Endothelial cell of umbilical vein (primary cell): ENCODE results near the gene ANKIB1. TPM values are rescaled to one million over a fixed set of nuclear protein-coding genes. Genes with fewer than 3 reads are reported as not detected.
"Not testable (repeated sequence)": the region's sequence is repeated elsewhere in the genome, so short reads cannot be mapped to it uniquely, and the experiment has no call there.

Experiments
- BruUV-seq: library from RNA; stranded (reverse); fragments of 400-500 nt; replicated peaks from 2 replicates; lab custom pipeline; 2021; lab: Mats Ljungman, UMichigan
- CTCF ChIA-PET: fragments of 300-600, 350-600 bp; sonication (Branson Sonifier 250); formaldehyde crosslinking; loops from one replicate; lab custom pipeline; 2021; ENCODE audit warnings: antibody characterized with exemption, inconsistent platforms; lab: Charles Lee
- POLR2A ChIA-PET: fragments of 300-600, 350-600 bp; sonication (Branson Sonifier 250); formaldehyde crosslinking; loops from one replicate; lab custom pipeline; 2021; ENCODE audit warnings: antibody characterized with exemption, inconsistent platforms; lab: Charles Lee
- DNase-seq: peaks from one replicate; pipeline ENCODE4 v3.0.0-alpha.2; 2011; ENCODE audit warnings: low read depth, low spot score
- FAIRE-seq: peaks from 2 replicates; lab custom pipeline; 2011; peaks lifted over from hg19 to GRCh38; lab: Jason Lieb, UNC
- H2AFZ ChIP-seq: 2 replicates; pipeline ENCODE4 v1.6.0; 2012; ENCODE audit warnings: low read depth, low read length, control low read depth, inconsistent platforms
- H3K27ac ChIP-seq: 2 replicates; pipeline ENCODE4 v1.5.1; 2011; ENCODE audit warnings: low read depth, mild to moderate bottlenecking, control low read depth, low read length, moderate library complexity; ENCODE audit not compliant: insufficient read depth
- H3K27me3 ChIP-seq, 2 experiments: 2 replicates each; pipeline versions ENCODE4 v1.6.0 to v1.6.1; 2011; ENCODE audit warnings: low read length in 2 of 2, mixed read lengths in 1 of 2; ENCODE audit not compliant: control insufficient read depth in 2 of 2, insufficient read depth in 2 of 2
- H3K36me3 ChIP-seq, 2 experiments: 2 replicates in 1 of 2; 3 replicates in 1 of 2; pipeline ENCODE4 v1.5.1; 2011; ENCODE audit warnings: low read length in 2 of 2, mild to moderate bottlenecking in 1 of 2, moderate library complexity in 1 of 2; ENCODE audit not compliant: control insufficient read depth in 2 of 2, insufficient read depth in 2 of 2; ENCODE audit errors: extremely low read depth in 1 of 2
- H3K4me1 ChIP-seq: 3 replicates; pipeline ENCODE4 v1.5.1; 2011; ENCODE audit warnings: mild to moderate bottlenecking, low read length; ENCODE audit not compliant: control insufficient read depth, insufficient read depth; ENCODE audit errors: extremely low read depth
- H3K4me2 ChIP-seq: 2 replicates; pipeline ENCODE4 v1.6.1; 2011; ENCODE audit warnings: low read length, control low read depth, mixed read lengths; ENCODE audit not compliant: insufficient read depth
- H3K4me3 ChIP-seq, 3 experiments: fragments of 200-600 bp in 1 of 3; sonication (generic), shearing (Covaris generic) in 1 of 3; replicated peaks in 1 of 3; 2 replicates each; pipeline ENCODE4 v1.5.1; 2011 to 2016; ENCODE audit warnings: control low read depth in 3 of 3, low read length in 3 of 3, mild to moderate bottlenecking in 2 of 3, inconsistent platforms in 1 of 3, low read depth in 1 of 3, moderate library complexity in 1 of 3; ENCODE audit not compliant: insufficient read depth in 1 of 3
- H3K79me2 ChIP-seq: 2 replicates; pipeline ENCODE4 v1.6.0; 2012; ENCODE audit warnings: low read length, inconsistent platforms; ENCODE audit not compliant: control insufficient read depth, insufficient read depth
- H3K9ac ChIP-seq: replicated peaks from 2 replicates; pipeline ENCODE3; 2011; ENCODE audit warnings: low read length, control low read depth; ENCODE audit not compliant: insufficient read depth; ENCODE audit errors: extremely low read depth
- H3K9me1 ChIP-seq: replicated peaks from 3 replicates; pipeline ENCODE4 v1.6.0; 2011; ENCODE audit warnings: mild to moderate bottlenecking, low read length; ENCODE audit not compliant: control insufficient read depth, insufficient read depth; ENCODE audit errors: extremely low read depth
- H3K9me3 ChIP-seq: replicated peaks from 2 replicates; pipeline ENCODE4 v1.5.1; 2012; ENCODE audit warnings: low read length, inconsistent platforms; ENCODE audit not compliant: control insufficient read depth, insufficient read depth
- H4K20me1 ChIP-seq: replicated peaks from 2 replicates; pipeline ENCODE3; 2011; ENCODE audit warnings: mild to moderate bottlenecking, low read length; ENCODE audit not compliant: control insufficient read depth, insufficient read depth; ENCODE audit errors: extremely low read depth
- EZH2 ChIP-seq: IDR thresholded peaks from 2 replicates; pipeline ENCODE4 v1.6.1; 2012; ENCODE audit warnings: borderline replicate concordance, low read depth, mild to moderate bottlenecking, moderate library complexity, low read length, inconsistent platforms; ENCODE audit not compliant: severe bottlenecking
- FOS ChIP-seq: IDR thresholded peaks from 2 replicates; pipeline ENCODE4 v1.6.1; 2011; ENCODE audit warnings: mild to moderate bottlenecking, low read length, moderate library complexity, borderline replicate concordance; ENCODE audit not compliant: insufficient read depth
- GATA2 ChIP-seq: IDR thresholded peaks from 2 replicates; pipeline ENCODE4 v1.7.0; 2011; ENCODE audit warnings: low read depth, mild to moderate bottlenecking, moderate library complexity, mixed read lengths, low read length; ENCODE audit not compliant: insufficient read length, insufficient read depth
- JUN ChIP-seq: IDR thresholded peaks from 2 replicates; pipeline ENCODE4 v1.6.1; 2011; ENCODE audit warnings: borderline replicate concordance, low read depth; ENCODE audit not compliant: insufficient read length, insufficient read depth
- MYC ChIP-seq: IDR thresholded peaks from one replicate; pipeline ENCODE4 v1.6.1; 2011; ENCODE audit warnings: mild to moderate bottlenecking, low read depth, low read length
- POLR2A ChIP-seq: IDR thresholded peaks from 2 replicates; pipeline ENCODE4 v1.6.1; 2012; ENCODE audit warnings: low read depth, mild to moderate bottlenecking, control low read depth, low read length
- POLR2AphosphoS5 ChIP-seq: IDR thresholded peaks from 2 replicates; pipeline ENCODE4 v1.6.1; 2012; ENCODE audit warnings: low read depth, mild to moderate bottlenecking, control low read depth, low read length, moderate library complexity; ENCODE audit not compliant: insufficient read depth
- dilution Hi-C: fragments of 300-500 bp; cut with MboI; formaldehyde crosslinking; loops from one replicate; pipeline ENCODE4 v1.15.0; 2019; ENCODE audit warnings: low sequenced_read_pairs; ENCODE audit not compliant: extremely low pct_ligation_motif_present
- intact Hi-C: fragments of 100-400 bp; cut with micrococcal nuclease; formaldehyde crosslinking; loops from one replicate; pipeline ENCODE4 v1.10.0; 2022
- polyA plus RNA-seq, 4 experiments: library from polyadenylated mRNA; depleted of rRNA in 3 of 4; stranded (reverse) in 3 of 4; unstranded in 1 of 4; fragments of >200 nt; gene quantifications; 2 replicates each; pipeline versions ENCODE4 v1.2.1 to v1.2.3, GENCODE V29; 2011 to 2012; ENCODE audit warnings: missing spikeins in 1 of 4
- total RNA-seq: library from RNA; stranded (reverse); gene quantifications from 2 replicates; pipeline ENCODE4 v1.2.3, GENCODE V29; 2021
- TF ChIP-seq, protein P1 (sequence below), 2 donors: IDR thresholded peaks; 1 replicate in 1 of 2; 2 replicates in 1 of 2; pipeline ENCODE4 v1.5.1; 2011; ENCODE audit warnings: low read length in 2 of 2, mild to moderate bottlenecking in 2 of 2, moderate library complexity in 2 of 2, control low read depth in 1 of 2, inconsistent platforms in 1 of 2, low read depth in 1 of 2; ENCODE audit not compliant: insufficient read depth in 1 of 2; ENCODE audit errors: extremely low read depth in 1 of 2
- TF ChIP-seq, protein P2 (sequence below): IDR thresholded peaks from 2 replicates; pipeline ENCODE4 v1.6.1; 2011; ENCODE audit not compliant: insufficient read depth, insufficient read length

ANKIB1 gene
- total and polyA plus RNA-seq, 2 donors (not counting 3 experiments of a cell fraction or from before 2014, with no cell fraction given), result 16.9 to 56.5 TPM

DNA sequence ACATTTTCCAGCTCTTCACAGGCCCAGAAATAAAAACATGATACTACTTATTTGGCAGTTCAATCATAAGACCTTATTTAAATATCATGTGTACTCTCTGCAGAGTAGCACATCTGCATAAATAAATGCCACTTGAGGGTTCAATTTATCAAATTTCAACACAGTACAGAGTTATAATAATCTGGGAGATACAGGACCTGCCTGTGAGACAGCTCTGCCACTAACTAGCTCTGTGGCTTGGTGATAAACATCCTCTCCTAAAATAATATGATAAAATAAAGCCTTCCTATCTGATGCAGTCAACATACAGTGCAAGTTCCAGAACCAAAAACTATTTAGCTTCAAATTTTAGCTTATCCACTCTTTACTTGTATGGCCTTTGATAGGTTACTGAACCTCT, 110.6 kb downstream of the ANKIB1 start:
- intact Hi-C loops (no loop called here), dilution Hi-C loops (no loop called here)
- FAIRE-seq, result no peak
- BruUV-seq, result no TSS peak
- Histone ChIP-seq H3K36me3 (peaks cover 0 to 7% of the 10 kb centered on the region in 2 experiments), H3K4me1 (no peaks in the 10 kb centered on the region), H3K27ac (no peak overlapping the region), H3K4me2 (no peak overlapping the region), H2AFZ (no peak overlapping the region), H4K20me1 (no peaks in the 10 kb centered on the region), H3K27me3 (no peaks in the 10 kb centered on the region), H3K79me2 (no peaks in the 10 kb centered on the region), H3K9me3 (no peaks in the 10 kb centered on the region), H3K4me3 (no peak overlapping the region), H3K9me1 (no peaks in the 10 kb centered on the region), H3K9ac (no peak overlapping the region)
- no peak for TF ChIP-seq JUN
- ChIA-PET POLR2A (no interaction called here), CTCF (interaction anchor here (1.0 to 1.6 kb wide), 3 partner anchors 9 to 91 kb away, joined by 3 to 5 read pairs (median 4); partner anchors contain the start of gene GATAD1)
- DNase-seq, result no peak

DNA sequence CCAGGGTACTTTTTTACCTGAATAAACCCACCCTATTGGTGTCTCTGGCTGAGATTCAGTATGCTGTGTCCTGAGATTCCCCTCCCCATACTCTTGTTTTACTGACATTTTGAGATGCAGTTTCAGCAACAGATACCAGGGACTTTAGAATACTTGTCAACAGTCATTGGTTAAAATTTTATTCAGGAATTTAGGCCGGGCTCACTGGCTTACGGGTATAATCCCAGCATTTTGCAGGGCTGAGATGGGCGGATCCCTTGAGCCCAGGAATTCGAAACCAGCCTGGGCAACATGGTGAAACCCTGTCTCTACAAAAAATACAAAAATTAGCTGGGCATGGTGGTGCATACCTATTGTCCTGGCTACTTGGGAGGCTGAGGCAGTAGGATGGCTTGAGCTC, 111.5 kb downstream of the ANKIB1 start:
- DNase-seq, result no peak
- intact Hi-C loops, result no loop called here
- TF ChIP-seq POLR2AphosphoS5 (no peak), EZH2 (no peak), GATA2 (no peak), POLR2A (no peak), JUN (no peak), FOS (no peak), MYC (no peak)
- TF ChIP-seq, protein P1, sequence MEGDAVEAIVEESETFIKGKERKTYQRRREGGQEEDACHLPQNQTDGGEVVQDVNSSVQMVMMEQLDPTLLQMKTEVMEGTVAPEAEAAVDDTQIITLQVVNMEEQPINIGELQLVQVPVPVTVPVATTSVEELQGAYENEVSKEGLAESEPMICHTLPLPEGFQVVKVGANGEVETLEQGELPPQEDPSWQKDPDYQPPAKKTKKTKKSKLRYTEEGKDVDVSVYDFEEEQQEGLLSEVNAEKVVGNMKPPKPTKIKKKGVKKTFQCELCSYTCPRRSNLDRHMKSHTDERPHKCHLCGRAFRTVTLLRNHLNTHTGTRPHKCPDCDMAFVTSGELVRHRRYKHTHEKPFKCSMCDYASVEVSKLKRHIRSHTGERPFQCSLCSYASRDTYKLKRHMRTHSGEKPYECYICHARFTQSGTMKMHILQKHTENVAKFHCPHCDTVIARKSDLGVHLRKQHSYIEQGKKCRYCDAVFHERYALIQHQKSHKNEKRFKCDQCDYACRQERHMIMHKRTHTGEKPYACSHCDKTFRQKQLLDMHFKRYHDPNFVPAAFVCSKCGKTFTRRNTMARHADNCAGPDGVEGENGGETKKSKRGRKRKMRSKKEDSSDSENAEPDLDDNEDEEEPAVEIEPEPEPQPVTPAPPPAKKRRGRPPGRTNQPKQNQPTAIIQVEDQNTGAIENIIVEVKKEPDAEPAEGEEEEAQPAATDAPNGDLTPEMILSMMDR (IDR thresholded peaks at IDR 0.05; ENCODE audit: extremely low read depth in 1 of 2, insufficient read depth in 1 of 2, low read depth in 1 of 2, low read length in 2 of 2), result no peak
- TF ChIP-seq, protein P2, sequence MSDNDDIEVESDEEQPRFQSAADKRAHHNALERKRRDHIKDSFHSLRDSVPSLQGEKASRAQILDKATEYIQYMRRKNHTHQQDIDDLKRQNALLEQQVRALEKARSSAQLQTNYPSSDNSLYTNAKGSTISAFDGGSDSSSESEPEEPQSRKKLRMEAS, result no peak
- CTCF ChIA-PET, result interaction anchor here (1.6 kb wide), 1 partner anchor 10 kb away, joined by 5 read pairs; no protein-coding TSS in a partner anchor
- Histone ChIP-seq H3K9ac (no peak overlapping the region), H3K4me2 (no peak overlapping the region), H3K36me3 (peaks cover 0 to 9% of the 10 kb centered on the region in 2 experiments), H3K4me3 (no peak overlapping the region), H2AFZ (no peak overlapping the region), H3K79me2 (no peaks in the 10 kb centered on the region), H3K9me3 (no peaks in the 10 kb centered on the region), H3K4me1 (no peaks in the 10 kb centered on the region), H4K20me1 (no peaks in the 10 kb centered on the region), H3K27ac (no peak overlapping the region), H3K27me3 (no peaks in the 10 kb centered on the region), H3K9me1 (no peaks in the 10 kb centered on the region)
- BruUV-seq, result no TSS peak
- POLR2A ChIA-PET, result interaction anchor here (0.6 kb wide), 1 partner anchor 13 kb away, joined by 5 read pairs; no protein-coding TSS in a partner anchor
- no peak for FAIRE-seq
- dilution Hi-C loops, result no loop called here

DNA sequence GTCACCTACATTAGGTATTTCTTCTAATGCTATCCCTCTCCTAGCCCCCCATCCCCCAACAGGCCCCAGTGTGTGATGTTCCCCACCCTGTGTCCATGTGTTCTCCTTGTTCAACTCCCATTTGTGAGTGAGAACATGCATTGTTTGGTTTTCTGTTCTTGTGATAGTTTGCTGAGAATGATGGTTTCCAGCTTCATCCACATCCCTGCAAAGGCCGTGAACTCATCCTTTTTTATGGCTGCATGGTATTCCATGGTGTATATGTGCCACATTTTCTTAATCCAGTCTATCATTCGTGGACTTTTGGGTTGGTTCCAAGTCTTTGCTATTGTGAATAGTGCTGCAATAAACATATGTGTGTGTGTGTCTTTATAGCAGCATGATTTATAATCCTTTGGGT, 113.4 kb downstream of the ANKIB1 start:
- H3K4me3 ChIP-seq, H3K27me3 ChIP-seq, H3K9ac ChIP-seq, POLR2A ChIA-PET, H3K4me2 ChIP-seq, H3K4me1 ChIP-seq, H3K9me1 ChIP-seq, DNase-seq, BruUV-seq, intact Hi-C loops, FAIRE-seq, dilution Hi-C loops, H4K20me1 ChIP-seq, H3K27ac ChIP-seq, CTCF ChIA-PET, H3K9me3 ChIP-seq, H2AFZ ChIP-seq, H3K79me2 ChIP-seq, H3K36me3 ChIP-seq: not testable (repeated sequence)
